ENCODE results near the gene KAZN.

- TF ChIP-seq EZH2 (IDR thresholded peaks at IDR 0.05; ENCODE audit: low read length) (no peak), CTCF (optimal IDR thresholded peaks at IDR 0.05 in 1 of 3, IDR thresholded peaks at IDR 0.05 in 1 of 3, conservative IDR thresholded peaks at IDR 0.05 in 1 of 3; ENCODE audit: extremely low read depth in 1 of 3, insufficient read depth in 2 of 3, low read length in 3 of 3) (no peak)
Observed at GRCh38 chr1:15137809-15138208, 539.3 kb downstream of the KAZN start.
